ENCODE data around the gene USP12.
A peak's percentile ranks its signal among the peaks of the same experiment; 100 is the strongest.

USP12 gene

DNA sequence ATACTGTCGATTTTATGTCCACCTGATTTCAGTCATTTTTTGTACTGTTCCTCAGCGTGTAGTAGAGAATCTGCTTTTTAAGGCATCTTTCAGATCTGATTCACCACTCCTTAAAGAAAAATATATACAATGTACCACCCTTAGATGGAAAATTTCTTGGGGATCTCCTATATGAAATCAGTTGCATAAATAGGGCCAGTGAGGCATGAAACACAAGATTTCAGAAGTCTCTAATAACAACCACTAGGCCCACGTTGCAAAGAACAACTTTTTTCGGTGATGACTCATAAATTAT, 1.4 kb downstream of the USP12 start:
- H3K27me3 ChIP-seq (ENCODE audit: insufficient read depth, low read depth), result no peaks in the 10 kb centered on the region
- no peak overlapping the region for H2AFZ ChIP-seq (ENCODE audit: low read depth)
- no peak overlapping the region; the same call in 1 of the 2 replicates for H3K27ac ChIP-seq
- TF ChIP-seq, protein P1, sequence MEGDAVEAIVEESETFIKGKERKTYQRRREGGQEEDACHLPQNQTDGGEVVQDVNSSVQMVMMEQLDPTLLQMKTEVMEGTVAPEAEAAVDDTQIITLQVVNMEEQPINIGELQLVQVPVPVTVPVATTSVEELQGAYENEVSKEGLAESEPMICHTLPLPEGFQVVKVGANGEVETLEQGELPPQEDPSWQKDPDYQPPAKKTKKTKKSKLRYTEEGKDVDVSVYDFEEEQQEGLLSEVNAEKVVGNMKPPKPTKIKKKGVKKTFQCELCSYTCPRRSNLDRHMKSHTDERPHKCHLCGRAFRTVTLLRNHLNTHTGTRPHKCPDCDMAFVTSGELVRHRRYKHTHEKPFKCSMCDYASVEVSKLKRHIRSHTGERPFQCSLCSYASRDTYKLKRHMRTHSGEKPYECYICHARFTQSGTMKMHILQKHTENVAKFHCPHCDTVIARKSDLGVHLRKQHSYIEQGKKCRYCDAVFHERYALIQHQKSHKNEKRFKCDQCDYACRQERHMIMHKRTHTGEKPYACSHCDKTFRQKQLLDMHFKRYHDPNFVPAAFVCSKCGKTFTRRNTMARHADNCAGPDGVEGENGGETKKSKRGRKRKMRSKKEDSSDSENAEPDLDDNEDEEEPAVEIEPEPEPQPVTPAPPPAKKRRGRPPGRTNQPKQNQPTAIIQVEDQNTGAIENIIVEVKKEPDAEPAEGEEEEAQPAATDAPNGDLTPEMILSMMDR (conservative IDR thresholded peaks at IDR 0.05; ENCODE audit: low read depth, low read length), result no peak
- no peak overlapping the region for H3K4me3 ChIP-seq (IDR thresholded peaks at IDR 0.05; ENCODE audit: insufficient read depth, low read depth, low read length)
- H3K36me3 ChIP-seq (ENCODE audit: insufficient read depth), result no peaks in the 10 kb centered on the region
- peaks cover 40% of the 10 kb centered on the region; the same call in 1 of the 2 replicates for H3K79me2 ChIP-seq (ENCODE audit: insufficient read depth, low read depth)
- no peaks in the 10 kb centered on the region for H4K20me1 ChIP-seq (ENCODE audit: insufficient read depth)
- H3K4me2 ChIP-seq, result peak overlapping the region; percentile 89
- no peak overlapping the region; the same call in 1 of the 2 replicates for H3K9ac ChIP-seq
- peaks cover 18% of the 10 kb centered on the region for H3K4me1 ChIP-seq (ENCODE audit: low read depth, poor library complexity, severe bottlenecking)

DNA sequence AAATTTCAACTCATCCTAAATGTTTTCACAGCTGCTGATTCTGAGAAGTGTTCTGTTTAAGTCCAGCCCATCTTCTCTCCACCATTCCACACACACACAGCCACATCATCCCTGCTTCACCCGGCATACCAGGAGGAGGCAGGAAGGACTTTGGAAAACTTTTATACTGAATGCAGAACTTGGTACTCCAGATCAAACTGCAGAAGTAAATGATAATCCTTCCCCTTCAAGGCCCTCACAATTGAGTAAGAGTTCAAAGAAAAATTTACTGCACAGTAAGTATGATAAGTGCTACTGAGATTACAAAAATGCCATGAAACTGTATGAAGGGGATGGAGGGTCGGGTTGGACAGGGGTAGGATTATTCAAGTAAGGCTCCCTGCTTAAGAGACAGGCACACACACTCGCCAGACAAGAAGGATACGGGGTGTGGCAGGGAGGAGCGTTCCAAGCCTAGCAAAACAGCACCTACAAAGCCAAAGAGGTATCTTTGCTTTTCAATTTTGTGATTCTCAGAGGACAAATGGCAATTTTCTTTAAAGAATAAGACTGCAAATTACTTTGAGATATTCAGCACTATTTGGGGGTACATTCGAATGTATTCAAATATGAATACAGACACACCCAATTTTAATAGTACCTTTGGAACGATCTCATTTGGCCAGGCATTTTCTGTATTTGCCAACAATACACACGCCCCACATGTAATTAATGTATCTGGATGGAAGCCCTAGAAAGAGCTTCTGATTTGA, 2.5 kb downstream of the USP12 start:
- Histone ChIP-seq H3K9ac (no peak overlapping the region), H2AFZ (ENCODE audit: low read depth) (no peak overlapping the region), H3K79me2 (ENCODE audit: insufficient read depth, low read depth) (peaks cover 40% of the 10 kb centered on the region; the same call in 1 of the 2 replicates), H3K4me3 (IDR thresholded peaks at IDR 0.05; ENCODE audit: insufficient read depth, low read depth, low read length) (no peak overlapping the region), H3K27ac (no peak overlapping the region), H3K27me3 (ENCODE audit: insufficient read depth, low read depth) (no peaks in the 10 kb centered on the region), H3K4me2 (no peak overlapping the region), H3K36me3 (ENCODE audit: insufficient read depth) (no peaks in the 10 kb centered on the region), H3K4me1 (ENCODE audit: low read depth, poor library complexity, severe bottlenecking) (peaks cover 18% of the 10 kb centered on the region), H4K20me1 (ENCODE audit: insufficient read depth) (no peaks in the 10 kb centered on the region)
- TF ChIP-seq, protein P1 (conservative IDR thresholded peaks at IDR 0.05; ENCODE audit: low read depth, low read length), result no peak

DNA sequence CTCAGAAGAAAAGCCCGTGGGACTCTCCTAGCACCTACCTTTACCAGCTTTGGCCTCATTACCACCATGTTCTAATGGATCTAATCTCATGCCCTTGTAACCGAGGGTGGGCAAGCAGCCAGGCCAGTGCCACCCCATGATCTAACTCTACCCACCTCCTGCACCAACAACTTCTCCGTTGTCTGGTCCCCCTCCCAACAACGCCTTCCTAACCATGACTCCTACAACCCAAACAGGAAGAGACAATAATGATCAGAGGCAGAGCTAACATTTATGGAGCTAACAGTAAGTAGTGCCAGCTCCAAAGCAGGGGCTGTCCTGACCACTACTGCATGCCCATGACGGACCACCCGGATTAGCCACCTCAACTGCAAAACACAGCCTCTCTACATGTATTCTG, 3.5 kb downstream of the USP12 start:
- Histone ChIP-seq H3K4me1 (ENCODE audit: low read depth, poor library complexity, severe bottlenecking) (peaks cover 18% of the 10 kb centered on the region), H3K4me2 (no peak overlapping the region), H2AFZ (ENCODE audit: low read depth) (no peak overlapping the region), H3K79me2 (ENCODE audit: insufficient read depth, low read depth) (peaks cover 44% of the 10 kb centered on the region; the same call in 1 of the 2 replicates), H3K9ac (no peak overlapping the region), H3K27me3 (ENCODE audit: insufficient read depth, low read depth) (no peaks in the 10 kb centered on the region), H4K20me1 (ENCODE audit: insufficient read depth) (no peaks in the 10 kb centered on the region), H3K36me3 (ENCODE audit: insufficient read depth) (no peaks in the 10 kb centered on the region), H3K4me3 (IDR thresholded peaks at IDR 0.05; ENCODE audit: insufficient read depth, low read depth, low read length) (no peak overlapping the region), H3K27ac (no peak overlapping the region)
- TF ChIP-seq, protein P1 (conservative IDR thresholded peaks at IDR 0.05; ENCODE audit: low read depth, low read length), result no peak

DNA sequence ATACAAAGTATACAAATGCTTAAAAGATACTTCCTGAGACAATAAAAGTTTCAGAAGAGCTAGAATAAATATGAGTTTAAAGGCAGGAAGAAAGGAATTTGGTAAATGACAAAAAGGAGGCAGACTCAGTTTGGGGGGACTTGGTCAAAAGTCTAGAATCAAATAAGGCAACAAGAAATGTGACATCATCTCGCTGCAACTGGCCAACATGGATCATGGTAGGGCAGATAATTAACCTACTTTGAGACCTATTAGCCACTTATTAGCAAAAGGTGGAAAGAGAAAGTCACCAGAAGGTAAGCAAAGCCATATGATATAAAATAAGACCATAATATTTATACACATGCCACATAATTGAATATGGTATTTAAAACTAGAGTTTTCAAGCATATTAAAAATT, 5.3 kb downstream of the USP12 start:
- Histone ChIP-seq H3K4me1 (ENCODE audit: low read depth, poor library complexity, severe bottlenecking) (peaks cover 14% of the 10 kb centered on the region), H4K20me1 (ENCODE audit: insufficient read depth) (no peaks in the 10 kb centered on the region), H3K27ac (no peak overlapping the region), H3K9ac (no peak overlapping the region), H3K79me2 (ENCODE audit: insufficient read depth, low read depth) (peaks cover 45% of the 10 kb centered on the region; the same call in 1 of the 2 replicates), H3K27me3 (ENCODE audit: insufficient read depth, low read depth) (no peaks in the 10 kb centered on the region), H2AFZ (ENCODE audit: low read depth) (no peak overlapping the region), H3K4me3 (IDR thresholded peaks at IDR 0.05; ENCODE audit: insufficient read depth, low read depth, low read length) (no peak overlapping the region), H3K4me2 (no peak overlapping the region), H3K36me3 (ENCODE audit: insufficient read depth) (no peaks in the 10 kb centered on the region)
- TF ChIP-seq, protein P1 (conservative IDR thresholded peaks at IDR 0.05; ENCODE audit: low read depth, low read length), result no peak
